Mesodermal cell (in vitro differentiated cells): ENCODE results near the gene RFNG.

Experiments used
- H3K27ac ChIP-seq: 2 replicates; pipeline ENCODE4 v1.7.0; 2013; ENCODE audit warnings: mild to moderate bottlenecking, low read depth, low read length, moderate library complexity; ENCODE audit not compliant: severe bottlenecking
- H3K36me3 ChIP-seq: 2 replicates; pipeline ENCODE4 v1.7.1; 2013; ENCODE audit warnings: mild to moderate bottlenecking, low read length, moderate library complexity; ENCODE audit not compliant: control insufficient read depth, insufficient read depth
- H3K4me1 ChIP-seq: one replicate; pipeline ENCODE4 v1.7.1; 2013; ENCODE audit warnings: mild to moderate bottlenecking, low read length; ENCODE audit not compliant: insufficient read depth, control insufficient read depth, poor library complexity, severe bottlenecking
- H3K4me3 ChIP-seq: 2 replicates; pipeline ENCODE4 v1.7.0; 2013; ENCODE audit warnings: low read length, control low read depth, mild to moderate bottlenecking; ENCODE audit not compliant: insufficient read depth, poor library complexity, severe bottlenecking; ENCODE audit errors: extremely low read depth
- H3K9me3 ChIP-seq: 2 replicates; pipeline ENCODE4 v1.7.1; 2013; ENCODE audit warnings: mild to moderate bottlenecking, low read length, moderate library complexity; ENCODE audit not compliant: control insufficient read depth
- WGBS, 2 experiments: methylation state at CpG; one replicate each; pipeline ENCODE4 v1.1.5; 2013; ENCODE audit warnings: missing lambda C conversion rate in 2 of 2; ENCODE audit not compliant: insufficient coverage in 2 of 2; 5-methylcytosine and 5-hydroxymethylcytosine counted together

Gene RFNG

DNA sequence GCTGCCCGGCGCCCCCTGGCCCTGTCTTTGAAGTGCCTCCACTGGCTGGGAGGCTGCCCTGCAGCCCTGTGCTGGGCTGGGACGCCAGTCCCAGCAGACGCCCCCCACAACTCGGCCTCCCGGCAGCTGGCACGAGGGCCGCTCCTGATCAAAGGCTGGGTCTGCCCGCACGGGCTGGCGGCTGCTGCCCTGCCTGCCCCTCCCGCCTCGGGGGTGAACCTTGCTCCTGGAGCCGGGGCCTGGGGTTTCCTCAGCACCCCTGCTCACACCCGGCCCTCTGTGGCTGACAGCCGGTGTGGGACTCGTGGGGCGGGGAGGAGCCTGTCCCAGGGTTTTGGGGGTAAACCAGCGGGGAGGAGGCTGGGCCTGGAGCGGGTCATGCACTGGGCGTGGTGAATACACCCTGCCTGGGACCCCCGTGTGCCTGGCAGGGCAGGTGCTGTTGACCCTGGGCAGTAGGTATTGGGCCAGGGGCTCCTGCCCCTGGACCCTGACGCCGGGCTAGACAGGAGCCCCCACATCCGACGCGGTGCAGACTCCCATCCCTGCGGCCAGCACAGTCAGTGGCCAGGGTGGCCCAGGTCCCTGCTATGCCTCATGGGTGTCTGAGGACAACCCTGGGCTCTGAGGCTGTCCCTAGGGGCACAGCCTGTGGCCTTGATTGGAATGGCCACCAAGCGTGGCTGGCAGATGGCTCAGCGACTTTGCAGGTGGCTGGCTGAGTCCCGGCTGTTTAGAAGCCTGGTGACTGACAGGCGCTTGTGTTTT lies 50.6 kb downstream of the RFNG start:
- no peak overlapping the region for H3K4me3 ChIP-seq
- no peaks in the 10 kb centered on the region for H3K9me3 ChIP-seq
- no peak overlapping the region for H3K27ac ChIP-seq
- 93% methylated on average over 17 to 31 of the region's 32 CpGs for WGBS, 2 experiments
- peaks cover 13% of the 10 kb centered on the region for H3K36me3 ChIP-seq
- peaks cover 51% of the 10 kb centered on the region for H3K4me1 ChIP-seq

DNA sequence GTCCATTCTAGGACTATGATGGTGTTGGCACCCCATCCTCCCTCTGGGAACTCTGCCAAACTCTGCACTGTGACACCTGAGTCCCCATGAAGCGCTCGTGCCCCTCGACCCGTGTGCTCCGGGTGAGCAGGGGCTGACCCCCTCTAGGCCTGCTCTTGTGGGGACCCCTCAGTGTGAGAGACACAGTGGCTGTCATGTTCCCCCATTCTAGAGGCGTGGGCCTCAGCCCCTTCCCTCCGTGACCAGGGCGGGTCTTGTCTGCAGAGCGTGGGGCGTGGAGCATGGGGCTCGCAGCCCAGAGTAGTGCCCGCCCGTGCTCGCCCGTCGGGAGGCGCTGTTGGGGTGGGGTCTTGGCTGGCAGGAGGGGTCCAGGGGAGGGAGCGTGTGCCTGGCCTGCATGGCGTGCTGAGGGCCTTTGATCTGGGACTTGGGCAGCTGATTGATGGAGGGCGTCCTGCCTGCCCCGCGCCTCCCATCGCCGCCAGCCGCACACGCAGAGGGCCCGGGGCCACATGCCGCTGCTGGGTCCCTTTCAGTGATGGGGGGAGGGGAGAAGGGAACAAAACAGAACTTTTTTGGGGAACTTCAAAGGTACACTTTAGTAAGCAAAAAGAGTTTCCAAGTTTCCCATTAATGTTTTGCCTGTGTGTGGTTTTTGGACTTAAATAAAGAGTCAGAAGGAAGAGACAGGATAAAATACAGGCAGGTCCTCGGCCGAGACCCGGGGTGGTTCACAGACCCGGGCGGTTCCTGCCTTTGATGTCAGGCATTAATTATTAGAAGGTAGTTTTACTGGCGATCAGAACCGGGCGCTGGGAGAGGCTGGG lies 51.4 kb downstream of the RFNG start:
- H3K4me3 ChIP-seq = no peak overlapping the region
- peaks cover 44% of the 10 kb centered on the region for H3K4me1 ChIP-seq
- H3K36me3 ChIP-seq = peaks cover 13% of the 10 kb centered on the region
- 89 to 93% methylated on average over 28 to 34 of the region's 36 CpGs for WGBS, 2 experiments
- no peak overlapping the region for H3K27ac ChIP-seq
- no peaks in the 10 kb centered on the region for H3K9me3 ChIP-seq

DNA sequence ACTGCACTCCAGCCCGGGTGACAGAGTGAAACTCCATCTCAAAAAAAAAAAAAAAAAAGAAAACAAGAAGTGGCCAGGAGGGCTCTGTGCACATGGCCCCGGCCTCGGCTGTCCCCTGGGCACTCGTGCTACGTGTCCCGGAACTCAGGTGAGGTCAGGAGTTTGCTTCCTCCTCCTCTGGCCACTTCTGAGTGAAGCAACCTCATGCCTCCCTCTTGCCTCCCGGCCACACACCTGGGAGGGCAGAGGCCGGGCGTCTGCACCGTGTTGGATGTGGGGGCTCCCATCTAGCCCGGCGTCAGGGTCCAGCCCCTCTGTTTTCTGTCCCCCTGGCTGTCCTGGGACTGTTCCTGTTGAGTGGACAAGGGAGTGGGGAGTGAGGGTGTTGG lies 52.0 kb downstream of the RFNG start:
- H3K9me3 ChIP-seq = no peaks in the 10 kb centered on the region
- H3K27ac ChIP-seq = no peak overlapping the region
- H3K4me1 ChIP-seq = peaks cover 39% of the 10 kb centered on the region
- H3K4me3 ChIP-seq = no peak overlapping the region
- peaks cover 18% of the 10 kb centered on the region for H3K36me3 ChIP-seq
- 95 to 96% methylated on average over 11 of the region's 12 CpGs for WGBS, 2 experiments

DNA sequence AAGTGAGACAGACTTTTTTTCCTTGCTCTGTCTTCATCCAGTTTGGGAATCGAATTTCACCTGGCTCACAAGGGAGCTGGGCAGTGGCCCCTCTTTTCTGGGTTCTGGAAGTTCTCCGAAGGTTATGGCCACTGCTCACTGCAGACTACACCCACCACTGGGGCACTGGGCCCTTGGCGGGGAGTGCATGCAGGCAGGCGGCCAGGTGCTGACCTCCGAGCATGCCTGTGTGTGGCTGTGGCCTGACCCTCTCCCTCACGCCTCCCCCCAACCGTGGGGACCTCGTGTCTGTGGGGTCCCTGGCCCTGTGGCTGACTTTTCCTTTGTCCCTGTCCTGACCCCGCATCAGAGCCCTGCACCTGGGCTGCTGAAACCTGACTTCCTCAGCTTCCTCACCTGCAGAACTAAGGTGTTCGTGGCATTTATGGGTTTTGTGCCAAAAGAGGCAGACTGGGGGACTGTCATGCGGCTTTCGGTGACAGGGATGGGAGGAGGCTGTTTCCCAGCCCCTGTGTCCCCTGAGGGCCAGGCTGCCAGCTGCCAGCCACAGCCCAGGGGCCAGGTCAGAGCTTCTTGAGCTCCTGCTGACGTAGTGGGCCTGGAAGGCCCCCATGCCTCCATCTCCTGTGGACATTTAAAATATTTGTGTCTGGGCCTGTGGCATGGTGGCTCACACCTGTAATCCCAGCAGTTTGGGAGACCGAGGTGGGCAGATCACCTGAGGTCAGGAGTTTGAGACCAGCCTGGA lies 52.7 kb downstream of the RFNG start:
- peaks cover 33% of the 10 kb centered on the region for H3K4me1 ChIP-seq
- WGBS, 2 experiments = 94 to 96% methylated on average over 11 to 13 of the region's 14 CpGs

DNA sequence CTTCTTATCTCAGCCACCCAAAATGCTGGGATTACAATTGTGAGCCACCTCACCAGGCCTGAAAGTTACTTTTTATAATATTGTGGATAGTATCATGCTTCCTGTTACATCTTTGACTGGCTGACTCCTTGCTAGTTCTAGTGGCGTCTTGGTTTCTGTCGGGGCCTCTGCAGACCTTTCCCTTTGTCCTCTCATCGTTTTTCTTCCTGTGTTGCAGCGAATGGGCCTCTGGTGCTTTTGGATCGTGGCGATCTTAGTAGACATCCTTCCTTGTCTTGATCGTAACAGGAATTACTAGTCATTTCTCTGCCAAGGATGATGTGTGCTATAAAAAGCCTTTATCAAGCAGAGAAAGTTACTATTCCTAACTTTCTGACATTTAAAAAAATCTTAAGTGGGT lies 53.4 kb downstream of the RFNG start:
- Histone ChIP-seq H3K4me1 (peaks cover 29% of the 10 kb centered on the region), H3K36me3 (peaks cover 18% of the 10 kb centered on the region), H3K27ac (no peak overlapping the region), H3K9me3 (no peaks in the 10 kb centered on the region), H3K4me3 (no peak overlapping the region)
- 98 to 99% methylated on average over 4 to 6 of the region's 7 CpGs for WGBS, 2 experiments

More for the DNA sequence above, 52.7 kb downstream of the RFNG start:
- H3K4me3 ChIP-seq = no peak overlapping the region
- no peaks in the 10 kb centered on the region for H3K9me3 ChIP-seq
- H3K36me3 ChIP-seq = peaks cover 18% of the 10 kb centered on the region
- H3K27ac ChIP-seq = no peak overlapping the region
